HepG2 (cell line): ENCODE data around the gene NCOA5. TPM values are rescaled to one million over a fixed set of nuclear protein-coding genes. Genes with fewer than 3 reads are reported as not detected.

ENCODE experiments used
- HIC2 ChIP-seq: sonication (generic); formaldehyde crosslinking; IDR thresholded peaks from 2 replicates; pipeline ENCODE4 v1.9.0; 2022; ENCODE audit warnings: low read depth, missing genetic modification reagents
- ISL2 ChIP-seq: sonication (generic); formaldehyde crosslinking; IDR thresholded peaks from 2 replicates; pipeline ENCODE4 v1.5.0; 2020; ENCODE audit warnings: missing genetic modification reagents
- LCORL ChIP-seq, 2 experiments: fragments of 450-650 bp in 1 of 2; sonication (generic) in 1 of 2; formaldehyde crosslinking in 1 of 2; IDR thresholded peaks; 2 replicates each; pipeline versions ENCODE4 v1.5.0 to v1.6.1; 2017 to 2020; ENCODE audit warnings: antibody characterized with exemption in 1 of 2, missing genetic modification reagents in 1 of 2
- MEF2D ChIP-seq: sonication (generic); formaldehyde crosslinking; IDR thresholded peaks from 2 replicates; pipeline ENCODE4 v1.5.1; 2020; ENCODE audit warnings: mild to moderate bottlenecking, missing genetic modification reagents
- NCOA5 ChIP-seq: sonication (generic); formaldehyde crosslinking; IDR thresholded peaks from 2 replicates; pipeline ENCODE4 v1.4.0; 2020; ENCODE audit warnings: missing genetic modification reagents
- UBTF ChIP-seq: sonication (generic); formaldehyde crosslinking; IDR thresholded peaks from 2 replicates; pipeline ENCODE4 v1.4.0; 2020; ENCODE audit warnings: mild to moderate bottlenecking, missing genetic modification reagents
- ZNF337 ChIP-seq: sonication (generic); formaldehyde crosslinking; IDR thresholded peaks from 2 replicates; pipeline ENCODE4 v1.5.1; 2020; ENCODE audit warnings: missing genetic modification reagents, low read depth, mild to moderate bottlenecking, borderline replicate concordance
- ZNF614 ChIP-seq: IDR thresholded peaks from 2 replicates; pipeline ENCODE4 v1.6.1; 2018; ENCODE audit warnings: missing biosample characterization, missing genetic modification reagents, inconsistent platforms, borderline replicate concordance
- ZNF747 ChIP-seq: sonication (generic); formaldehyde crosslinking; IDR thresholded peaks from 2 replicates; pipeline ENCODE4 v1.8.1; 2023; ENCODE audit warnings: missing genetic modification reagents, mild to moderate bottlenecking, borderline replicate concordance
- ZNF770 ChIP-seq: sonication (generic); formaldehyde crosslinking; IDR thresholded peaks from 2 replicates; pipeline ENCODE4 v1.5.0; 2020; ENCODE audit warnings: mild to moderate bottlenecking, missing genetic modification reagents
- polyA plus RNA-seq, 8 experiments: library from polyadenylated mRNA; depleted of rRNA in 3 of 8; stranded (reverse) in 7 of 8; unstranded in 1 of 8; fragments of >200 nt; fragmentation: Illumina TruSeq in 4 of 8; extraction: Trizol in 4 of 8; gene quantifications; 2 replicates each; pipeline versions ENCODE4 v1.2.1 to v1.2.3, GENCODE V29; 2011 to 2016; ENCODE audit warnings: low read depth in 4 of 8, missing spikeins in 1 of 8, mixed read lengths in 1 of 8; ENCODE audit not compliant: insufficient read depth in 1 of 8
- total RNA-seq, 5 experiments: library from RNA; depleted of rRNA; stranded (reverse); fragments of >200 nt; fragmentation: Illumina TruSeq; extraction: Trizol; gene quantifications; 2 replicates each; pipeline ENCODE4 v1.2.3, GENCODE V29; 2016; ENCODE audit warnings: low read depth in 1 of 5
- TF ChIP-seq, protein P1 (sequence below): fragments of 450-650 bp; IDR thresholded peaks from 2 replicates; pipeline ENCODE4 v1.6.1; 2017; ENCODE audit warnings: mild to moderate bottlenecking
- TF ChIP-seq, protein P2 (sequence below): sonication (generic); formaldehyde crosslinking; IDR thresholded peaks from 2 replicates; pipeline ENCODE4 v1.4.0; 2020; ENCODE audit warnings: mild to moderate bottlenecking, missing genetic modification reagents

The NCOA5 gene
- total and polyA plus RNA-seq, 2 of the 13 experiments (the other 11 are each of a cell fraction or from before 2014, with no cell fraction given): 16.5 to 28.4 TPM

GRCh38 chr20:46089167-46089416 lies 670 bp downstream of the NCOA5 start (continued):
- TF ChIP-seq, protein P1, sequence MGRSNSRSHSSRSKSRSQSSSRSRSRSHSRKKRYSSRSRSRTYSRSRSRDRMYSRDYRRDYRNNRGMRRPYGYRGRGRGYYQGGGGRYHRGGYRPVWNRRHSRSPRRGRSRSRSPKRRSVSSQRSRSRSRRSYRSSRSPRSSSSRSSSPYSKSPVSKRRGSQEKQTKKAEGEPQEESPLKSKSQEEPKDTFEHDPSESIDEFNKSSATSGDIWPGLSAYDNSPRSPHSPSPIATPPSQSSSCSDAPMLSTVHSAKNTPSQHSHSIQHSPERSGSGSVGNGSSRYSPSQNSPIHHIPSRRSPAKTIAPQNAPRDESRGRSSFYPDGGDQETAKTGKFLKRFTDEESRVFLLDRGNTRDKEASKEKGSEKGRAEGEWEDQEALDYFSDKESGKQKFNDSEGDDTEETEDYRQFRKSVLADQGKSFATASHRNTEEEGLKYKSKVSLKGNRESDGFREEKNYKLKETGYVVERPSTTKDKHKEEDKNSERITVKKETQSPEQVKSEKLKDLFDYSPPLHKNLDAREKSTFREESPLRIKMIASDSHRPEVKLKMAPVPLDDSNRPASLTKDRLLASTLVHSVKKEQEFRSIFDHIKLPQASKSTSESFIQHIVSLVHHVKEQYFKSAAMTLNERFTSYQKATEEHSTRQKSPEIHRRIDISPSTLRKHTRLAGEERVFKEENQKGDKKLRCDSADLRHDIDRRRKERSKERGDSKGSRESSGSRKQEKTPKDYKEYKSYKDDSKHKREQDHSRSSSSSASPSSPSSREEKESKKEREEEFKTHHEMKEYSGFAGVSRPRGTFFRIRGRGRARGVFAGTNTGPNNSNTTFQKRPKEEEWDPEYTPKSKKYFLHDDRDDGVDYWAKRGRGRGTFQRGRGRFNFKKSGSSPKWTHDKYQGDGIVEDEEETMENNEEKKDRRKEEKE: no peak
- TF ChIP-seq HIC2 (CRISPR knock-in tag): no peak
- TF ChIP-seq ZNF747 (CRISPR knock-in tag): peak; percentile 79; the same call in 1 of the 2 replicates
- no peak for TF ChIP-seq NCOA5 (CRISPR knock-in tag)
- no peak for TF ChIP-seq ZNF337 (CRISPR knock-in tag)
- no peak for TF ChIP-seq ISL2 (CRISPR knock-in tag)
- TF ChIP-seq, protein P2, sequence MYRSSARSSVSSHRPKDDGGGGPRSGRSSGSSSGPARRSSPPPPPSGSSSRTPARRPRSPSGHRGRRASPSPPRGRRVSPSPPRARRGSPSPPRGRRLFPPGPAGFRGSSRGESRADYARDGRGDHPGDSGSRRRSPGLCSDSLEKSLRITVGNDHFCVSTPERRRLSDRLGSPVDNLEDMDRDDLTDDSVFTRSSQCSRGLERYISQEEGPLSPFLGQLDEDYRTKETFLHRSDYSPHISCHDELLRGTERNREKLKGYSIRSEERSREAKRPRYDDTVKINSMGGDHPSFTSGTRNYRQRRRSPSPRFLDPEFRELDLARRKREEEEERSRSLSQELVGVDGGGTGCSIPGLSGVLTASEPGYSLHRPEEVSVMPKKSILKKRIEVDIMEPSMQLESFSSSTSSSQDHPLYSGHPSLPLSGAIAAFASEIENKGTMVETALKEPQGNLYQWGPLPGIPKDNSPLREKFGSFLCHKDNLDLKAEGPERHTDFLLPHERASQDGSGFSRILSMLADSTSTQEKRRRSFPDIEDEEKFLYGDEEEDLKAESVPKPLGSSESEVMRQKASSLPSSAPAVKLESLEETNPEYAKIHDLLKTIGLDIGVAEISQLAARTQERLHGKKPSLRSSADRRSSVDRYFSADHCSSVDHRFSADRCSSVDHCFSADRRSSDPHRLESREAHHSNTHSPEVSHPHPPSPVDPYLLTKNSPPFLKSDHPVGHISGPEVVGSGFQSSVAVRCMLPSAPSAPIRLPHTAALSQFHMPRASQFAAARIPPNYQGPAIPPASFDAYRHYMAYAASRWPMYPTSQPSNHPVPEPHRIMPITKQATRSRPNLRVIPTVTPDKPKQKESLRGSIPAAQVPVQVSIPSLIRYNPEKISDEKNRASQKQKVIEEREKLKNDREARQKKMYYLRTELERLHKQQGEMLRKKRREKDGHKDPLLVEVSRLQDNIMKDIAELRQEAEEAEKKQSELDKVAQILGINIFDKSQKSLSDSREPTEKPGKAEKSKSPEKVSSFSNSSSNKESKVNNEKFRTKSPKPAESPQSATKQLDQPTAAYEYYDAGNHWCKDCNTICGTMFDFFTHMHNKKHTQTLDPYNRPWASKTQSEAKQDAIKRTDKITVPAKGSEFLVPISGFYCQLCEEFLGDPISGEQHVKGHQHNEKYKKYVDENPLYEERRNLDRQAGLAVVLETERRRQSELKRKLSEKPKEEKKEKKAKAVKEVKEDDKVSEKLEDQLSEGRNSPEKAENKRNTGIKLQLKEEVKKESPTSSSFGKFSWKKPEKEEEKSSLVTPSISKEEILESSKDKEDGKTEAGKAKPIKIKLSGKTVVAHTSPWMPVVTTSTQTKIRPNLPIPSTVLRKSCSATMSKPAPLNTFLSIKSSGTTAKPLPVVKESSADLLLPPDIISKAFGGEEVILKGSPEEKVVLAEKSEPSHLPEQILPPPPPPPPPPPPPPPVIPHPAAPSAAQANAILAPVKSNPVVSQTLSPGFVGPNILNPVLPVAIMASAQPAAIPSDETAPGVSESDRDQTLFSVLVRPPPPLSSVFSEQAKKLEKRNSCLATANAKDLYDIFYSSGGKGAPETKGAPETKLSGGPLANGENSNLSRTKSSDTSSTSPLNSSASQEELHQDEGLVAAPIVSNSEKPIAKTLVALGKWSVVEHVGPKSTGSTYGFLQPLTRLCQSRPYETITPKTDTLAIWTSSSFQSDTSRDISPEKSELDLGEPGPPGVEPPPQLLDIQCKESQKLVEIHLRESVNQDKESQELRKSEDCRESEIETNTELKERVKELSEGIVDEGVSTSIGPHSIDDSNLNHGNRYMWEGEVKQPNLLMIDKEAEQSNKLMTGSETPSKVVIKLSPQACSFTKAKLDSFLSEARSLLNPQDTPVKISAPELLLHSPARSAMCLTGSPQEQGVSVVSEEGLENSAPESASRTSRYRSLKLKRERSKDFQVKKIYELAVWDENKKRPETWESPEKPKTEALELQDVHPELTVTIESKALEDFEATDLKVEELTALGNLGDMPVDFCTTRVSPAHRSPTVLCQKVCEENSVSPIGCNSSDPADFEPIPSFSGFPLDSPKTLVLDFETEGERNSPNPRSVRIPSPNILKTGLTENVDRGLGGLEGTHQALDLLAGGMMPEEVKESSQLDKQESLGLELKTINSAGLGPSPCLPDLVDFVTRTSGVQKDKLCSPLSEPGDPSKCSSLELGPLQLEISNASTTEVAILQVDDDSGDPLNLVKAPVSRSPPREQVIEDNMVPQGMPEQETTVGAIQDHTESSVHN (CRISPR knock-in tag): no peak; the same call in 1 of the 2 replicates
- 0 out of 2 replicates have a peak, but pooled peaks have one; percentile 6 for TF ChIP-seq ZNF614 (CRISPR knock-in tag)
- peak; percentile 75; the same call in 1 of the 2 replicates for TF ChIP-seq MEF2D (CRISPR knock-in tag)
- no peak for TF ChIP-seq UBTF (CRISPR knock-in tag)
- TF ChIP-seq ZNF770 (CRISPR knock-in tag): no peak
- no peak for TF ChIP-seq LCORL (IDR thresholded peaks at IDR 0.05)
- no peak for TF ChIP-seq LCORL (CRISPR knock-in tag; IDR thresholded peaks at IDR 0.05)
